Body of pancreas (tissue), 4 donors: Measurements from ENCODE around the gene CAMKMT. TPM values are rescaled to one million over a fixed set of nuclear protein-coding genes. Genes with fewer than 3 reads are reported as not detected.

ENCODE experiments used
- ATAC-seq: fragments of 150-250 bp; one replicate; pipeline ENCODE4 v1.9.1; 2016
- DNase-seq, 4 donors: peaks; one replicate each; pipeline ENCODE4 v3.0.0-alpha.2; 2019
- H3K27ac ChIP-seq, 4 donors: fragments of 200-600 bp; sonication (generic); 1 replicate in 3 of 4; 2 replicates in 1 of 4; pipeline versions ENCODE4 v1.5.1 to v1.6.1; 2016 to 2019; ENCODE audit warnings: mild to moderate bottlenecking in 1 of 4, mixed read lengths in 1 of 4, moderate library complexity in 1 of 4
- H3K27me3 ChIP-seq, 2 donors: fragments of 200-600 bp; sonication (generic); one replicate each; pipeline ENCODE4 v1.6.0; 2016; ENCODE audit warnings: mild to moderate bottlenecking in 1 of 2
- H3K36me3 ChIP-seq, 2 donors: fragments of 200-600 bp; sonication (generic); replicated peaks in 1 of 2; 2 replicates each; pipeline ENCODE4 v1.5.1; 2016; ENCODE audit warnings: low read depth in 2 of 2; ENCODE audit not compliant: insufficient read depth in 1 of 2
- H3K4me1 ChIP-seq: fragments of 200-600 bp; sonication (generic); one replicate; pipeline ENCODE4 v1.6.0; 2016
- H3K4me3 ChIP-seq, 2 donors: fragments of 200-600 bp; sonication (generic); 1 replicate in 1 of 2; 2 replicates in 1 of 2; pipeline ENCODE4 v1.5.1; 2016 to 2019
- H3K9me3 ChIP-seq, 3 donors: fragments of 200-600 bp; sonication (generic); 1 replicate in 2 of 3; 2 replicates in 1 of 3; pipeline ENCODE4 v1.5.1; 2016
- POLR2A ChIP-seq, 3 donors: fragments of 450-650 bp; IDR thresholded peaks; one replicate each; pipeline ENCODE4 v1.6.1; 2016; ENCODE audit warnings: antibody characterized with exemption in 3 of 3, mild to moderate bottlenecking in 2 of 3
- WGBS, 2 donors: methylation state at CpG; one replicate each; pipeline ENCODE4 v1.1.5; 2017; 5-methylcytosine and 5-hydroxymethylcytosine counted together
- intact Hi-C: fragments of 100-400 bp; cut with DNase I; formaldehyde crosslinking; loops from one replicate; pipeline ENCODE4 v1.15.1; 2023
- total RNA-seq, 2 donors: library from RNA; depleted of rRNA; stranded (reverse); fragments of >200 nt; gene quantifications; one replicate each; pipeline ENCODE4 v1.1.0, GENCODE V29; 2016
- TF ChIP-seq, protein P1 (sequence below), 7 experiments: fragments of 450-650 bp in 4 of 7; fragments of 200-600 bp in 3 of 7; sonication (generic) in 3 of 7; IDR thresholded peaks; one replicate each; pipeline ENCODE4 v1.5.1; 2016 to 2019; ENCODE audit warnings: antibody characterized with exemption in 7 of 7

CAMKMT gene
- total RNA-seq, 2 donors from 2014 or later = 18.4 to 23.4 TPM

GRCh38 chr2:44542520-44542919 lies 180.8 kb downstream of the CAMKMT start:
- H3K27ac ChIP-seq = no peak overlapping the region
- peaks cover 11% of the 10 kb centered on the region for H3K4me1 ChIP-seq
- DNase-seq = no peak
- WGBS, 2 donors = 65 to 96% methylated on average over 2 of the region's 2 CpGs
- intact Hi-C loops = no loop called here
- H3K36me3 ChIP-seq = no peaks in the 10 kb centered on the region
- TF ChIP-seq, protein P1, sequence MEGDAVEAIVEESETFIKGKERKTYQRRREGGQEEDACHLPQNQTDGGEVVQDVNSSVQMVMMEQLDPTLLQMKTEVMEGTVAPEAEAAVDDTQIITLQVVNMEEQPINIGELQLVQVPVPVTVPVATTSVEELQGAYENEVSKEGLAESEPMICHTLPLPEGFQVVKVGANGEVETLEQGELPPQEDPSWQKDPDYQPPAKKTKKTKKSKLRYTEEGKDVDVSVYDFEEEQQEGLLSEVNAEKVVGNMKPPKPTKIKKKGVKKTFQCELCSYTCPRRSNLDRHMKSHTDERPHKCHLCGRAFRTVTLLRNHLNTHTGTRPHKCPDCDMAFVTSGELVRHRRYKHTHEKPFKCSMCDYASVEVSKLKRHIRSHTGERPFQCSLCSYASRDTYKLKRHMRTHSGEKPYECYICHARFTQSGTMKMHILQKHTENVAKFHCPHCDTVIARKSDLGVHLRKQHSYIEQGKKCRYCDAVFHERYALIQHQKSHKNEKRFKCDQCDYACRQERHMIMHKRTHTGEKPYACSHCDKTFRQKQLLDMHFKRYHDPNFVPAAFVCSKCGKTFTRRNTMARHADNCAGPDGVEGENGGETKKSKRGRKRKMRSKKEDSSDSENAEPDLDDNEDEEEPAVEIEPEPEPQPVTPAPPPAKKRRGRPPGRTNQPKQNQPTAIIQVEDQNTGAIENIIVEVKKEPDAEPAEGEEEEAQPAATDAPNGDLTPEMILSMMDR (IDR thresholded peaks at IDR 0.05) = no peak
- TF ChIP-seq POLR2A (IDR thresholded peaks at IDR 0.05) = no peak
- H3K9me3 ChIP-seq = no peaks in the 10 kb centered on the region
- no peaks in the 10 kb centered on the region for H3K27me3 ChIP-seq
- H3K4me3 ChIP-seq = no peak overlapping the region
- ATAC-seq = no peak

- intact Hi-C loops = no loop called here
- no peak overlapping the region for H3K4me3 ChIP-seq
- TF ChIP-seq, protein P1 (IDR thresholded peaks at IDR 0.05) = no peak
- TF ChIP-seq POLR2A (IDR thresholded peaks at IDR 0.05) = no peak
- no peaks in the 10 kb centered on the region for H3K36me3 ChIP-seq
- H3K4me1 ChIP-seq = peaks cover 11% of the 10 kb centered on the region
- WGBS, 2 donors = 47 to 48% methylated on average over 2 of the region's 2 CpGs
- H3K9me3 ChIP-seq = no peaks in the 10 kb centered on the region
- DNase-seq (no peak), ATAC-seq (no peak)
- H3K27me3 ChIP-seq = no peaks in the 10 kb centered on the region
- H3K27ac ChIP-seq = no peak overlapping the region
Measured at GRCh38 chr2:44543773-44544725, 182.3 kb downstream of the CAMKMT start.

- Histone ChIP-seq H3K27ac (no peak overlapping the region), H3K4me1 (peaks cover 11% of the 10 kb centered on the region), H3K4me3 (no peak overlapping the region), H3K9me3 (no peaks in the 10 kb centered on the region), H3K36me3 (no peaks in the 10 kb centered on the region), H3K27me3 (no peaks in the 10 kb centered on the region)
- TF ChIP-seq, protein P1 (IDR thresholded peaks at IDR 0.05) = no peak
- no peak for TF ChIP-seq POLR2A (IDR thresholded peaks at IDR 0.05)
- ATAC-seq (no peak), DNase-seq (no peak)
- 69 to 73% methylated on average over 2 of the region's 2 CpGs for WGBS, 2 donors
- intact Hi-C loops = no loop called here
Measured at GRCh38 chr2:44545005-44545404, 183.3 kb downstream of the CAMKMT start.

GRCh38 chr2:44546459-44547127 lies 184.8 kb downstream of the CAMKMT start:
- TF ChIP-seq POLR2A (IDR thresholded peaks at IDR 0.05) = no peak
- TF ChIP-seq, protein P1 (IDR thresholded peaks at IDR 0.05) = no peak
- H3K4me1 ChIP-seq = peaks cover 11% of the 10 kb centered on the region
- no peak overlapping the region for H3K27ac ChIP-seq
- WGBS, 2 donors = 66 to 88% methylated on average over 2 of the region's 2 CpGs
- no peak overlapping the region for H3K4me3 ChIP-seq
- DNase-seq = no peak
- H3K27me3 ChIP-seq = no peaks in the 10 kb centered on the region
- no peaks in the 10 kb centered on the region for H3K9me3 ChIP-seq
- no peak for ATAC-seq
- intact Hi-C loops = no loop called here
- no peaks in the 10 kb centered on the region for H3K36me3 ChIP-seq
